Measurements from ENCODE around the gene CCND1. TPM values are rescaled to one million over a fixed set of nuclear protein-coding genes. Genes with fewer than 3 reads are reported as not detected.

The CCND1 gene
- total and polyA plus RNA-seq, 8 donors: 159 to 581 (median 248) TPM

DNA sequence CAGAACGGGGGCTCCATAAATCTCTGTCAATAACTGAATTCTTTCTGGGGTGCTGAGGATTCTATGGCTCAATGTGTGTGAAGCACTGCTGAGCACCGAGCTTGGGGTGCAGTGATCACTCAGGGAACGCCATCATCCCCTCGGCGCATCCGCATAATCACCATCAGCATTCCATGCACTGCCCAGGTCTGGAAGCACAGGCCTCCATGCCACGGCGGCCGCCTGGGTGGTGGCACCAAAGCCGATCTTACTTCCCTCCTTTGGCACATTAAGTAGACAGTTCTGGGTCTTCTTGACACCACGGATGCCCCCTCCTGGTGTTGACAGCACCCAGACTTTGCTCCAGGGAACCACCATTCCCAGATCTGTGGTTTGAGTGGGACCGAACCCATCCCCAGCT lies 18.6 kb downstream of the CCND1 start:
- H3K4me1 ChIP-seq: no peaks in the 10 kb centered on the region
- DNase-seq: peak in 1 of 4 donors; percentile 55
- H3K27ac ChIP-seq: no peak overlapping the region
- no peaks in the 10 kb centered on the region for H3K27me3 ChIP-seq
- no peak overlapping the region for H3K4me3 ChIP-seq
- no peaks in the 10 kb centered on the region for H3K9me3 ChIP-seq
- H3K36me3 ChIP-seq: peaks cover 0 to 17% of the 10 kb centered on the region in 2 donors
- intact Hi-C loops (cut with DNase I): no loop called here
- no peak for ATAC-seq
- TF ChIP-seq, protein P1, sequence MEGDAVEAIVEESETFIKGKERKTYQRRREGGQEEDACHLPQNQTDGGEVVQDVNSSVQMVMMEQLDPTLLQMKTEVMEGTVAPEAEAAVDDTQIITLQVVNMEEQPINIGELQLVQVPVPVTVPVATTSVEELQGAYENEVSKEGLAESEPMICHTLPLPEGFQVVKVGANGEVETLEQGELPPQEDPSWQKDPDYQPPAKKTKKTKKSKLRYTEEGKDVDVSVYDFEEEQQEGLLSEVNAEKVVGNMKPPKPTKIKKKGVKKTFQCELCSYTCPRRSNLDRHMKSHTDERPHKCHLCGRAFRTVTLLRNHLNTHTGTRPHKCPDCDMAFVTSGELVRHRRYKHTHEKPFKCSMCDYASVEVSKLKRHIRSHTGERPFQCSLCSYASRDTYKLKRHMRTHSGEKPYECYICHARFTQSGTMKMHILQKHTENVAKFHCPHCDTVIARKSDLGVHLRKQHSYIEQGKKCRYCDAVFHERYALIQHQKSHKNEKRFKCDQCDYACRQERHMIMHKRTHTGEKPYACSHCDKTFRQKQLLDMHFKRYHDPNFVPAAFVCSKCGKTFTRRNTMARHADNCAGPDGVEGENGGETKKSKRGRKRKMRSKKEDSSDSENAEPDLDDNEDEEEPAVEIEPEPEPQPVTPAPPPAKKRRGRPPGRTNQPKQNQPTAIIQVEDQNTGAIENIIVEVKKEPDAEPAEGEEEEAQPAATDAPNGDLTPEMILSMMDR (IDR thresholded peaks at IDR 0.05): no peak

DNA sequence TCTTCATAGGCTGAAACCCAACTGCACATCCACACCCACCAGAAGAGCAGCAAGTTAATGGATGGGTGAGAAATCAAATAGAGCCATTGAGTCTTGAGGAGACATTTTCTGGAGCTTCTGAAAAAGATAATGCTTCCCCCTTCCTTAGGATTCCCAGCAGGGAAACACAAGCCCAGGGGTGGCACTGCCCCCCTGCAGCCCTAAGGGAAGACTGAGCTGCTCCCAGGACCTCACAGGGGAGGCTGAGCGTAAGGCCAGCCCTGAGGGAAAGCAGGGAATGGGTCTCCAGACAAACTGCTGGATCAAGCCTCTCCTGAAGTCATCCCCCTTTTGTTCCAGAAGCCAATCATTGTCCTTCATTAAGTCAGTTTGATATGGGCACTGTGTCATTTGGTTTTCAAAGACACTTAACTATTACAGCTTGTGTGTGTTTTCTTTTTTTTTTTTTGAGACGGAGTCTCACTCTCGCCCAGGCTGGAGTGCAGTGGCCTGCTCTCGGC lies 19.1 kb downstream of the CCND1 start:
- DNase-seq (peak in 1 of 4 donors; percentile 13), ATAC-seq (no peak)
- H3K4me3 ChIP-seq: no peak overlapping the region
- H3K36me3 ChIP-seq: peaks cover 0 to 22% of the 10 kb centered on the region in 2 donors
- H3K9me3 ChIP-seq: no peaks in the 10 kb centered on the region
- H3K4me1 ChIP-seq: no peaks in the 10 kb centered on the region
- intact Hi-C loops (cut with DNase I): no loop called here
- H3K27ac ChIP-seq: no peak overlapping the region
- TF ChIP-seq, protein P1 (IDR thresholded peaks at IDR 0.05): no peak
- H3K27me3 ChIP-seq: no peaks in the 10 kb centered on the region

DNA sequence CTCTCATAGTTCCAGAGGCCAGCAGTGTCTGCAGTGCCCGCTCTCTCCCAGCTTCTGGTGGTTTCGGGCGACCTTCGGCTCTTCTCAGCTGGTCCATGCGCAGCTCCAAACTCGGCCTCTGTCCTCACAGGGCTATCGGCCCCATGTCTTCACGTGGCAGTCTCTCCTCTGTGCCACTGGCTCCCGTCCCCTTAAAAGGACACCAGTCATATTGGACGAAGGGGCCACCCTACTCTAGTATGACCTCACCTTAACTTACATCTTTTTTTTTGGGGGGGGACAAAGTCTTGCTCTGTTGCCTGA lies 20.4 kb downstream of the CCND1 start:
- Histone ChIP-seq H3K4me1 (no peaks in the 10 kb centered on the region), H3K9me3 (no peaks in the 10 kb centered on the region), H3K27ac (no peak overlapping the region), H3K36me3 (peaks cover 0 to 35% of the 10 kb centered on the region in 2 donors), H3K27me3 (no peaks in the 10 kb centered on the region), H3K4me3 (no peak overlapping the region)
- ATAC-seq: no peak
- intact Hi-C loops (cut with DNase I): no loop called here
- TF ChIP-seq, protein P1 (IDR thresholded peaks at IDR 0.05): no peak
- DNase-seq: peak in 1 of 4 donors; percentile 34

DNA sequence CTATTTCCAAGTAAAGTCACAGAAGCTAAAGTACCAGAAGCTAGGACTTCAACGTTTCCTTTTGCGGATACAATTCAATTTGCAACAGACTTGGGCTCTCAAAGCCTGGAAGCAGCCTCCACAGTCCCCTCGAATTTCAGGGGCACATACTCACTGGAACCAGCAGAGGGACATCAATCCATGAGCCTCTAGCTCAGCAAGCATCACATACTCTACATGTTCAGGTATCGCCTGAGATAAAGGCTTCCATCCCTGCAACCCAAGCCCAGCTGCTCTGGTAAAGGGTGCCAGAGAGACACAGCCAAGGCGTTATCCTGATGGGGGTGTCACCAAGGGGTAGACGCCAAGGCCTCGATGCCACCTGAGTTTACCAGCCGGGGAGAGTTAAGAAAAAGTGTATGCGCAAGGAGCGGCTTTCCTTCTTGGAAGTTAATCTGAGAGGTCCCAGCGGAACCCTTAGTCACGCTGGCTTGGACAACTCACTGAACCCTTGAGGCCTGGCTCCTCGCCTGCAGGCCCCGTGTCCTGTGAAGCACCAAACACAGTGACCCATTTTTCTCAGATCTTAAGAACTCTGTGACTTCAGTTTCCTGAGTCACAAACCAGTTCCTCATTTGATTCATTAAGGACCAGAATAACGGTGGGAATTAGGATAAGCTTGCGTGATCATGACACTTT lies 21.2 kb downstream of the CCND1 start:
- intact Hi-C loops (cut with DNase I): no loop called here
- H3K4me3 ChIP-seq: no peak overlapping the region
- no peaks in the 10 kb centered on the region for H3K27me3 ChIP-seq
- peaks cover 0 to 43% of the 10 kb centered on the region in 2 donors for H3K36me3 ChIP-seq
- no peak for ATAC-seq
- DNase-seq: peak in 1 of 4 donors; percentile 27
- TF ChIP-seq, protein P1 (IDR thresholded peaks at IDR 0.05): no peak
- H3K27ac ChIP-seq: no peak overlapping the region
- H3K9me3 ChIP-seq: no peaks in the 10 kb centered on the region
- H3K4me1 ChIP-seq: no peaks in the 10 kb centered on the region

DNA sequence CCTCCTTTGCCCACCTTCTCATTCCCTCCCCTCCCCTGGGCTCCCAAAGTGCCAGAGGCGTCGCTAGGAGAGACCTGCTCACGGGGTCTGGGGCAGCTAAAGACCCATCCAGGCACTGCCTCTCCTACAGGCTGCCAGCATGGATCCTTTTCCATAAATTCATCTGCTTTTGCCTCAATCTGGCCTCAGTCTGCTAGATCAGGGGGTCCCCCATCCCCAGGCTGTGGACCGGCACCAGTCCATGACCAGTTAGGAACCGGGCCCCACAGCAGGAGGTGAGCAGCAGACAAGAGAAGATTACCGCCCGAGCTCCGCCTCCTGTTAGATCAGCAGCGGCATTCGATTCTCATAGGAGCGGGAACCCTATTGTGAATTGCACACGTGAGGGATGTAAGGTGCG lies 21.9 kb downstream of the CCND1 start:
- TF ChIP-seq, protein P1 (IDR thresholded peaks at IDR 0.05): no peak
- H3K4me1 ChIP-seq: no peaks in the 10 kb centered on the region
- intact Hi-C loops (cut with DNase I): no loop called here
- DNase-seq (peak in 1 of 4 donors; percentile 47), ATAC-seq (no peak)
- H3K4me3 ChIP-seq: no peak overlapping the region
- peaks cover 0 to 49% of the 10 kb centered on the region in 2 donors for H3K36me3 ChIP-seq
- H3K9me3 ChIP-seq: no peaks in the 10 kb centered on the region
- H3K27ac ChIP-seq: no peak overlapping the region
- no peaks in the 10 kb centered on the region for H3K27me3 ChIP-seq

Data from left lung (tissue), 10 donors.